UCSD-AML1 (cell line): ENCODE measurements around the gene FREY1.

ENCODE experiments used
- DNase-seq: peaks from one replicate; lab custom pipeline; 2025; ENCODE audit not compliant: unreplicated experiment; lab: John Stamatoyannopoulos, UW

Gene FREY1

GRCh38 chr11:45928535-45929215 lies 21.6 kb upstream of the FREY1 start:
- DNase-seq, result no peak

DNA sequence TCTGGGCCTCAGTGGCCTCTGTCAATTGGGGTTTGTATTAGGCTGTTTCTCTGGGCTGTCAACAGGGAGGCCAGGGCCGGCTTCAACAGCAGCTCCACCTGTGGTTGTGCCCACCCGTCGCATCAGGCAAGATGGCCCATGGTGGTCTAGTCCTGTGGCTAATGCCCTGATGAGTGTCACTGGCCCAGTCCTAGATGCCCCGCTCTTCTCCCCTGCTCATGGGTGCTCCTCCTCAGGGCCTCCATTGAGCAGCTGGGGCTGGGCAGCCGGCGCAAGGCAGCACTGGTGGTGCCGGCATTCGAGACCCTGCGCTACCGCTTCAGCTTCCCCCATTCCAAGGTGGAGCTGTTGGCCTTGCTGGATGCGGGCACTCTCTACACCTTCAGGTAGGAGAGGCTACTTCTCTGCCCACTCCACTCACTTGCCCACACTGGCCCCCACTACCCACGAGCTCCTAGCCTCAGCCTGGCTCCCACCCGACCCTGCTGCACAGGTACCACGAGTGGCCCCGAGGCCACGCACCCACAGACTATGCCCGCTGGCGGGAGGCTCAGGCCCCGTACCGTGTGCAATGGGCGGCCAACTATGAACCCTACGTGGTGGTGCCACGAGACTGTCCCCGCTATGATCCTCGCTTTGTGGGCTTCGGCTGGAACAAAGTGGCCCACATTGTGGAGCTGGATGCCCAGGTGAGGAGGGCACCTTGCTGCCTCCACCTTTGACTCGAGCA lies 20.8 kb upstream of the FREY1 start:
- no peak for DNase-seq

- peak; percentile 32 for DNase-seq
These were observed 20.2 kb upstream of the FREY1 start for GRCh38 chr11:45927332-45927683.

- DNase-seq, result no peak
These were observed 19.7 kb upstream of the FREY1 start for GRCh38 chr11:45926536-45927331.

- no peak for DNase-seq
These were observed 18.9 kb upstream of the FREY1 start for GRCh38 chr11:45926001-45926401.

DNA sequence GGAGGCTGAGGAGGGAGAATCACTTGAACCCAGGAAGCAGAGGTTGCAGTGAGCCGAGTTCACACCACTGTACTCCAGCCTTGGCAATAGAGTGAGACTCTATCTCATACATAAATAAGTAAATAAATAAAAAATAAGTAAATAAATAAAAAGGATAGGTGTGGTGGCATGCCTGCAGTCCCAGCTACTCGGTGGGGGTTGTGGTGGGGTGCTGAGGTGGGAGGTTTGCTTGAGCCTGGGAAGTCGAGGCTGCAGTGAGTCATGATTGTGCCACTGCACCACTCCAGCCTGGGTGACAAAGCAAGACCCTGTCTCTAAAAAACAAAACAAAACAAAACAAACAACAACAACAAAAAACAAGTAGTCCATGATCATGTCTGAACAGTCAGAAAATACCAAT lies 18.5 kb upstream of the FREY1 start:
- no peak for DNase-seq

DNA sequence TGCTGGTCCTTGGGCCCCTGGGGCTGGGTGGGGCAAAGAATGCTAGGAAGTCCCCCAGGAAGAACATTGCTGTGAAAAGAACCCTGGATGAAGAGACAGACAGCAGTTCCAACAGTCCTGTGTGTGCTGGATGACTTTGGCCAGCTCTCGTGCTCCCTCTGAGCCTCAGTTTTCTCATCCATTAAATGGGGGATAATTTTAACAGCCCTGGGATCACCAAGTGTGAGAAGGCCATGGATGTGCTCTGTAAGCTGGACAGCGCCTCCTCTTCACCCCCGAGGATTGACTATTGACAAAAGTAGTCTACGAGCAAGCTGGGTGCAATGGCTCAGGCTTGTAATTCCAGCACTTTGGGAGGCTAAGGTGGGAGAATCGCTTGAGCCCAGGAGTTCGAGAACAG lies 17.9 kb upstream of the FREY1 start:
- DNase-seq, result no peak

- no peak for DNase-seq
These were observed 17.2 kb upstream of the FREY1 start for GRCh38 chr11:45924036-45924915.

GRCh38 chr11:45922425-45923082 lies 15.5 kb upstream of the FREY1 start, which contains the start of gene LARGE2:
TSS of gene LARGE2 (plus strand) at chr11:45922656. CDS start at chr11:45922883, 227 bp downstream.
- DNase-seq, result no peak

DNA sequence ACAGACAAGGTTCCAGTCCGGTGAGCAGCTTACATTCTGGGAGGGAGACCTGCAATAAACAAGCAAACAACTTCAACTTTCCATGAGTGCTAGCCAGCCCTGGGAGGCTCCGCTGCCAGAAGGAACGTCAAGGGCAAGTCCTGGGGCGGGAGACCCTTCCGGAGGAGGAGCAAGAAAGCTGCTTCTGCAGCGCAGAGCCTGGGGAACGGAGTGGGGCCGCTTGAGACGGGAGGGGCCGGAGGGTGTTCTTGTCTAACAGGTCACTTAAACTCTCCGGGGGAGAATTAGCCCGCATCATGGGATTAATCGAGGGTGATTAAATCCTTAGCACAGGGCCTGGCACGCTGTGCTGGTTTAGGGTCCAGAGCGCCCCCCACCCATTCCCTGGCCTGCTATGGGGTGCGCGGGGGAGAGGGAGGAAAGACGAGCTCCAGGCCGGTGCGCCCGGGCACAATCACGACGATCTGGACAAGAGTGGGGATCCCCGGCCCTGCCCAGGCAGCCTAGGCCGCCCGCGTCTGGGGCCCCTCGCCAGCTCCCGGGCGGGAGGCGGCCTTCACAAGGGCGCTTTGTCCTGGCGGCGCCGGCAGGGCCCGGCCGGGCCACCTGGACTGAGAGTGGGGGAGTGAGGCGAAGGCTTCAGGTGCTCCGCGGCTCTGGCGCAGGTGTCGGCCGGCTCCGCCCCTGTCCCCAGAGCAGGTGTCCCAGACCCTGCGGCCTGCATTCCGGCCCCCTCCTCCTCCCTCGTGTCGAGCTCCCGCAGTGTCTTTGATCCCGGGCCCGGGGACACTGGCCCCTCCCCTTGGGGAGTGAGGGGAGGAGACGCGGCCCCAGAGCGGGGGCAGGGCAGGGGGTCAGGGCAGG lies 14.7 kb upstream of the FREY1 start:
- no peak for DNase-seq

DNA sequence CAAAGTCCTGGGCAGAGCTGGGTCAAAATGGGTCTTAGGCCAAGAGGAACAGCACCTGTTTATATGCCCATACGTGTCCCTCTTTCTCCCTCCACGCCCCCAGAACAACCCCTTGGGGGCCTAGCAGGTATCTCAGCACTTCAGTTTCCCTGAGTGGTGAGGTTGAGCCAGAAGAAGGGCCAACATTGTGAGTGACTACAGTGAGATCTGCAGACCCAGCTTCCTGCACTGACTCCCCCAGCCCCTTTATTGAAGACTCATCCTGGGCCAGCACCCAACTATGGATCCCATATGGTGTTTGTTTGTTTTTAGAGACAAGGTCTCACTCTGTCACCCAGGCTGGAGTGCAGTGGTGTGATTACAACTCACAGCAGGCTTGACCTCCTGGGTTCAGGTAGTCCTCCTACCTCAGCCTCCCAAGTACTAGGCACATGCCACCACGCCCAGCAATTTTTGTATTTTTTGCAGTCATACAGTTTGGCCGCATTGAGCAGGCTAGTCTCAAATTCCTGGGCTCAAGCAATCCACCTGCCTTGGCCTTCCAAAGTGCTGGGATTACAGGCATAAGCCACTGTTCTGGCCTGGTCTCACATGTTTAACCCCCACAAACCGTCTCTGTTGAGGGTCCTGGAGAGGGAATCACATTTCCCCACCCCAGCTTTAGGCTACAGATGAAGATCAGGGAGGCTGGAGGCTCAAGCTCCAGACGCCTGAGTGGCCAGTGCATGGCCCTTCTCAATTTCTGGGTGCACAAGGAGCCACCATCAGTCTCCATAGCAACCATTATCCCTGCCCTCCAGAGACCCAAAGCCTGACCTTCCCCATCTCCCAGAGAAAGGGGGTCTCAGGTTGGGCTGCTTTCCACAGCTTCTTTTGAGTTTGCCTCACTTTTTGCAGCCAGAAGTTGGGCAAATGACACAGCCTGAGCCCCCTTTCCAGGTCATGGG lies 13.7 kb upstream of the FREY1 start:
- DNase-seq, result no peak

- peak; percentile 26 for DNase-seq
These were observed 12.9 kb upstream of the FREY1 start for GRCh38 chr11:45919806-45920530.

DNA sequence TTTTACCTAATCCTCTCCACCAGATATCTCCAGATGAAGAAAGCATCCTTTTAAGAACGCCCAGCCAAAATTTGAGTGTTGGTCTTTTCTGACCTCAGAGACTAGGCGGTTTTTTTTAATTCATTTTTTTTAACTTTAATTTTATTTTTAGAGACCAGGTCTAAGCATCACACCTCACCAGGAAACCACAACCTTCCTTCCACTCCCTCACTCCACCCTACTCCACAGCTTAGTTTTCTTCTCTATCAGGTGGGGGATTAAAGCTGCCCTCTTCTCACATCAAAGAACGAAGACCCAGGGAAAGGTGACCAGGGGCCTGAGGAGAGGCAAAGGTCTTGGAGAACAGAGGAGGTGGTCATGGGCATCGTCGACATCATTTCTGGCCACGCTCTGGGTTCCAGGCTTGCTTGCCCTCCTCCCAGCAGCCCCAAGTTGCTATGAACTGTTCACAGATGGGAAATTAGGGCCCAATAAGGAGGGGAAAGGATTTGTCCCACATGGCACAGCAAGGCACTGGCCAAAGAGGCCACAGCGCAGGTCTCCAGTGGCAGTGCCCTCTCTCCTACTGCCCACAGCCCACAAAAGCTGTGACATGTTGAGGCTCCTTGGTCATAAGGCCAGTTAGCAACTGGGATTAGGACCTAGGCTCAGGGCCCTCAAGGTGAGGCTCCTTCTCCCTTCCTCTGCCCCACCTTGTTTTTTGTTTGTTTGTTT lies 12.0 kb upstream of the FREY1 start:
- no peak for DNase-seq

DNA sequence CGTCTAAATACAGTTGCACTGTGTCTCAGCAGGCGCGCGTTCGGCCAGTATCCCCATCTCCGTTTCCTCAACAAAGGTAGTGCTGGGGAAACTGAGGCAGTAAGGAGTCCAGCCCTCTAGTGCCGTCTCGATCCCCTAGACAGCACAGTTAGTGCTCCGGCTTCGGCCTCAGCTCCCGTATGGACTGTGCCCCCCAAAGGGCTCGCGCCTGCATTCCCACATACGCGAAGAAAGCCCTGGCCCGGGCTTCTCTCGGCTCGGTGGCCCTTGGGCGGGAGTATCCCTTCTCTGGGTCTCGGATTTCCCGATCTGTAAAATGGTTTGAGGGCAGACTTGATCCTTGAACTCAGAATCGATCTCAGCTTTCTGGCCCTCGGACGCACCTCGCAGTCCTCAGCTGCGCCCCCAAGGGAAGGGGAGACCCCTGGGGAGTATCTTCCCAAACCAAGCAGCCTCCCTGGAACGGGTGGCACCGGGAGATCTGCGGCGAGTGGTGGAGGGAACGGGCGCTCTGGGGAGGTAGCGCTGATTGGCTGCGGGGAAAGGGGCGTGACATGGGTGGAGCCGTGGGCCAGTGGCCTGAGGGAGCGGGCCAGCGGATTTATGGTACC lies 11.4 kb upstream of the FREY1 start:
- DNase-seq, result peak; percentile 81

DNA sequence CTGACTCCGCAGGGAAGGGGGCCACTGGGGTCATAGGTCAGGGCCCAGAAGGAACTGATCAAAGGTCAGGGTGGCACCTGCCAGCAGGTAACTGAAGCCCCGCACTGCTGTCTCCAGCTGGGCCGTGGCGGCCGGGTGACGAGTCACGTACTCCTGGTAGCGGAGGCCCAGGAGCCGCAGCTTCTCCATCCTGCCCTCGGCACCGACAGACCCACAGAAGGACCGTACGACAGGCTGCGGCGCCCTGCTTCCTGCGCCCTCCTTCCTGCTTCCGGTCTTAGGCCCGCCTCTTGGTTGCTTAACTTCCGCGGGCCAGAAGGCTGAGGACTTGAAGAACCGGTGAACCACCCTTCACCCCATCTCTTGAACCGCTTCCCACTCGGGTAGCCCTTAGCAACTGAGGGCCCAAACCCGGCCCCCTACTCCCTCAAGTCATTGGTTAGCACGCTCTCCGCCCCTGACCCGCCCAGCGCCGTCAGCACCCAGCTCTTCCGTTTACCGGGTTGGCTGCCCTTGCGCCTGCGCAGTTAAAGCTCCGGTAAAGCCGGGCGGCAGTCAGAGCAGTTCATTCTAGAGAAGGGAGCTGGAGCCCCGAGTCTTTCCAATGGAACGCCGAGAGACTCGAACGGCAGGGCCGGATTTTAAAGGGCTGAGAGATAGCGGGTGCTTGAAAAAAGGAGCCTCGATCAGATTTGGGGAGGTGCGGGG lies 10.7 kb upstream of the FREY1 start, which contains the start of gene PEX16:
Gene PEX16 (minus strand): TSS at position 255 of the 708 bp plus-strand sequence. CDS start 66 bp downstream, at position 189.
- peak; percentile 98 for DNase-seq

- no peak for DNase-seq
These were observed 10.2 kb upstream of the FREY1 start for GRCh38 chr11:45917286-45917622.
